Spleen (tissue), 11 donors: Measurements from ENCODE around the gene RAD51B. TPM values are rescaled to one million over a fixed set of nuclear protein-coding genes. Genes with fewer than 3 reads are reported as not detected.
"Not testable (repeated sequence)": the region's sequence is repeated elsewhere in the genome, so short reads cannot be mapped to it uniquely, and the experiment has no call there.

Experiments used
- DNase-seq: peaks from one replicate; pipeline ENCODE4 v3.0.0-alpha.2; 2020
- H3K27ac ChIP-seq, 8 donors: fragments of 200-600 bp; sonication (generic) in 7 of 8; 1 replicate in 4 of 8; 2 replicates in 4 of 8; pipeline versions ENCODE4 v1.5.0 to v1.8.0; 2016 to 2021; ENCODE audit warnings: inconsistent platforms in 4 of 8, mild to moderate bottlenecking in 4 of 8, moderate library complexity in 1 of 8
- H3K27me3 ChIP-seq, 7 donors: fragments of 200-600 bp; sonication (generic) in 6 of 7; replicated peaks in 1 of 7; 1 replicate in 4 of 7; 2 replicates in 3 of 7; pipeline versions ENCODE4 v1.5.0 to v1.8.0; 2016 to 2021; ENCODE audit warnings: inconsistent platforms in 3 of 7, mild to moderate bottlenecking in 1 of 7
- H3K36me3 ChIP-seq, 6 donors: fragments of 200-600 bp; sonication (generic) in 5 of 6; 1 replicate in 4 of 6; 2 replicates in 2 of 6; pipeline versions ENCODE4 v1.5.0 to v1.8.0; 2016 to 2021; ENCODE audit warnings: inconsistent platforms in 2 of 6
- H3K4me1 ChIP-seq, 6 donors: fragments of 200-600 bp; sonication (generic) in 5 of 6; 1 replicate in 3 of 6; 2 replicates in 3 of 6; pipeline versions ENCODE4 v1.5.0 to v1.8.0; 2016 to 2021; ENCODE audit warnings: inconsistent platforms in 3 of 6
- H3K4me3 ChIP-seq, 8 donors: fragments of 200-600 bp; sonication (generic) in 7 of 8; 1 replicate in 4 of 8; 2 replicates in 4 of 8; pipeline versions ENCODE4 v1.5.0 to v1.8.0; 2016 to 2021; ENCODE audit warnings: inconsistent platforms in 4 of 8, mild to moderate bottlenecking in 4 of 8, moderate library complexity in 2 of 8
- H3K9me3 ChIP-seq, 8 donors: fragments of 200-600 bp; sonication (generic) in 7 of 8; 1 replicate in 4 of 8; 2 replicates in 4 of 8; pipeline versions ENCODE4 v1.5.0 to v1.8.0; 2016 to 2021; ENCODE audit warnings: inconsistent platforms in 4 of 8
- POLR2A ChIP-seq, 3 donors: fragments of 450-650 bp; IDR thresholded peaks; one replicate each; pipeline ENCODE4 v1.5.1; 2017; ENCODE audit warnings: antibody characterized with exemption in 3 of 3, mild to moderate bottlenecking in 1 of 3
- POLR2AphosphoS5 ChIP-seq, 3 donors: sonication (generic); formaldehyde crosslinking; IDR thresholded peaks; one replicate each; pipeline ENCODE4 v1.5.1; 2017; ENCODE audit warnings: antibody characterized with exemption in 3 of 3
- WGBS, 5 donors: extraction: QIAGEN DNeasy Blood & Tissue Kit in 3 of 5; methylation state at CpG; one replicate each; pipeline versions ENCODE4 v1.1.5 to v1.1.7; 2013 to 2018; 5-methylcytosine and 5-hydroxymethylcytosine counted together
- intact Hi-C: fragments of 100-400 bp; cut with DNase I; formaldehyde crosslinking; loops from one replicate; pipeline ENCODE4 v1.15.0; 2023; ENCODE audit warnings: low total_unique reads
- polyA plus RNA-seq, 3 donors: library from polyadenylated mRNA; stranded (reverse); fragments of 200-250 nt; gene quantifications; one replicate each; pipeline ENCODE4 v1.2.1, GENCODE V29; 2013
- total RNA-seq, 7 donors: library from RNA; depleted of rRNA in 3 of 7; stranded (reverse); fragments of >200 nt in 3 of 7; fragmentation: NEBNext Ultra II Directional in 4 of 7; extraction: Animal tissue kit (Norgen Biotek cat#: 25700) in 4 of 7; gene quantifications; one replicate each; pipeline versions ENCODE4 v1.1.0 to v1.2.1, GENCODE V29; 2016 to 2021
- TF ChIP-seq, protein P1 (sequence below), 11 experiments: fragments of 200-600 bp in 7 of 11; fragments of 450-650 bp in 4 of 11; sonication (generic) in 4 of 11; IDR thresholded peaks in 8 of 11; conservative IDR thresholded peaks in 3 of 11; 1 replicate in 7 of 11; 2 replicates in 4 of 11; pipeline versions ENCODE4 v1.4.0 to v1.8.0; 2016 to 2021; ENCODE audit warnings: antibody characterized with exemption in 11 of 11, inconsistent platforms in 4 of 11, mild to moderate bottlenecking in 1 of 11
- donor health status: healthy with polysubstance abuse.
- donor health status: DM: no; HTN: no; CAD: no; lungs with moderate emphysema.
- donor health status: DM: no; HTN: no; CAD: no.
- donor health status: Bipolar disorder and iron deficiency.
- donor health status: healthy.
- donor health status: DM: no; HTN: no; CAD: no.
- donor health status: DM: yes; HTN: yes; CAD: no.

RAD51B gene
- total and polyA plus RNA-seq, 10 donors, result 4.2 to 43.7 (median 29.8) TPM

DNA sequence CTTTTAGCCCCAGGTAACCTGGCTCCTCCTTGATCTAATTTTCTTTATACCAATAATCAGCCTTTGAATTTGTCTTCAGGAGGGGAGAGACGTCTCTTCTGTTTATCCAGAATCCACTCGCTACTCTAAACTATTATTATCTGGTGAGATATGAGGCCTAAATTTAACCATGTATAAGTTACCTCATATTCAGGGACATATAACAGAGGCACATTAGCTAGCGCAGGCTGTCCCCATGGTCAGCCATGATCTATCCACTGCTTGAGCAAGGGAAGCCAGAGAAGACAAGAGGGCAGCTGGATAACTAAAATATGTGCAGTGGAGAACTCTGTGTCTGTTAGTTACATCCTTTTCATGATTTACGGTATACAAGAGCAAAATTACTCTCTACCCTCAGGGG is 481.0 kb downstream of the RAD51B start:
- peaks cover 0 to 13% (median 2%) of the 10 kb centered on the region in 8 donors for H3K9me3 ChIP-seq
- no peak overlapping the region for H3K27ac ChIP-seq
- no peaks in the 10 kb centered on the region for H3K27me3 ChIP-seq
- WGBS, 5 donors, result 92 to 95% (median 94%) methylated on average over 4 of the region's 4 CpGs
- H3K4me1 ChIP-seq, result peaks cover 4 to 28% (median 5%) of the 10 kb centered on the region in 6 donors
- no peak for DNase-seq
- no peaks in the 10 kb centered on the region for H3K36me3 ChIP-seq
- intact Hi-C loops, result no loop called here
- H3K4me3 ChIP-seq, result no peak overlapping the region
- TF ChIP-seq POLR2A (IDR thresholded peaks at IDR 0.05) (no peak), POLR2AphosphoS5 (IDR thresholded peaks at IDR 0.05) (no peak)
- TF ChIP-seq, protein P1, sequence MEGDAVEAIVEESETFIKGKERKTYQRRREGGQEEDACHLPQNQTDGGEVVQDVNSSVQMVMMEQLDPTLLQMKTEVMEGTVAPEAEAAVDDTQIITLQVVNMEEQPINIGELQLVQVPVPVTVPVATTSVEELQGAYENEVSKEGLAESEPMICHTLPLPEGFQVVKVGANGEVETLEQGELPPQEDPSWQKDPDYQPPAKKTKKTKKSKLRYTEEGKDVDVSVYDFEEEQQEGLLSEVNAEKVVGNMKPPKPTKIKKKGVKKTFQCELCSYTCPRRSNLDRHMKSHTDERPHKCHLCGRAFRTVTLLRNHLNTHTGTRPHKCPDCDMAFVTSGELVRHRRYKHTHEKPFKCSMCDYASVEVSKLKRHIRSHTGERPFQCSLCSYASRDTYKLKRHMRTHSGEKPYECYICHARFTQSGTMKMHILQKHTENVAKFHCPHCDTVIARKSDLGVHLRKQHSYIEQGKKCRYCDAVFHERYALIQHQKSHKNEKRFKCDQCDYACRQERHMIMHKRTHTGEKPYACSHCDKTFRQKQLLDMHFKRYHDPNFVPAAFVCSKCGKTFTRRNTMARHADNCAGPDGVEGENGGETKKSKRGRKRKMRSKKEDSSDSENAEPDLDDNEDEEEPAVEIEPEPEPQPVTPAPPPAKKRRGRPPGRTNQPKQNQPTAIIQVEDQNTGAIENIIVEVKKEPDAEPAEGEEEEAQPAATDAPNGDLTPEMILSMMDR (IDR thresholded peaks at IDR 0.05 in 8 of 11, conservative IDR thresholded peaks at IDR 0.05 in 3 of 11), result no peak

DNA sequence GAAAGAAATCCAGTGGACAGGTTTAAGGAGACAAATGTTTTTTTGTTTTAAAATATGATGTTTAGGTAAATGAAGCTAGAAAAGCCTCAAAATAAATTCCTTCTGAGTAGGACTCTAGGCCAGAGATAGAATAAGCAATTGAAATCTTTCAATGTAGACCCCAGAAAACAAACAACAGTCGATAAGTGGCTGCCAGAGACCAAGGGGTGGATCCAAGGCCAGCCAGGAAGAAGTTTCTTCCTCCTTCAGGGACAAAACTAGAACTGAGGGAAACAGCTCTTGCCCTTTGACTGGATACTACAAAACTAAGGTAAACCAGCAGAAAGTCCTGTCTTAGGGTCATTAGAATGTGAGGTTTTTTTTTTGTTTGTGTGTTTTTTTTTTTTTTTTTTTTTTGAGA is 481.6 kb downstream of the RAD51B start:
- Histone ChIP-seq H3K27me3 (no peaks in the 10 kb centered on the region), H3K9me3 (peaks cover 0 to 13% (median 2%) of the 10 kb centered on the region in 8 donors), H3K36me3 (no peaks in the 10 kb centered on the region), H3K4me1 (peaks cover 0 to 28% (median 6%) of the 10 kb centered on the region in 6 donors), H3K4me3 (no peak overlapping the region), H3K27ac (no peak overlapping the region)
- TF ChIP-seq, protein P1 (IDR thresholded peaks at IDR 0.05 in 8 of 11, conservative IDR thresholded peaks at IDR 0.05 in 3 of 11), result no peak
- TF ChIP-seq POLR2A (IDR thresholded peaks at IDR 0.05) (no peak), POLR2AphosphoS5 (IDR thresholded peaks at IDR 0.05) (no peak)
- DNase-seq, result no peak
- intact Hi-C loops, result no loop called here
- WGBS, 5 donors, result 53 to 79% (median 71%) methylated on average over 1 of the region's 1 CpG

DNA sequence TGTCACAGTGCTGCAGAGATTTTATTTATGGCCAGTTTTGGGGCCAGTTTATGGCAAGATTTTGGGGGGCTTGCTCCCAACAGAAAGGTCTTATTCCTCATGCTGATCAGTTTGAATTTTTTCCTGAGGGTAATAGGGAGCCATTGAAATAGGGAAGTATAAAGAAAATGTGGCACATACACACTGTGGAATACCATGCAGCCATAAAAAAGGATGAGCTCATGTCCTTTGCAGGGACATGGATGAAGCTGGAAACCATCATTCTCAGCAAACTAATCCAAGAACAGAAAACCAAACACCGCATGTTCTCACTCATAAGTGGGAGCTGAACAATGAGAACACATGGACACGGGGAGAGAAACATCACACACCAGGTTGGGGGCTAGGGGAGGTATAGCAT is 483.4 kb downstream of the RAD51B start:
- Histone ChIP-seq H3K4me1 (peaks cover 3 to 33% (median 12%) of the 10 kb centered on the region in 6 donors), H3K9me3 (peaks cover 0 to 13% (median 2%) of the 10 kb centered on the region in 8 donors)
- H3K27me3 ChIP-seq, H3K4me3 ChIP-seq, H3K27ac ChIP-seq, intact Hi-C loops, H3K36me3 ChIP-seq, DNase-seq: not testable (repeated sequence)
- WGBS, 5 donors, result 96 to 100% (median 98%) methylated on average over 2 of the region's 2 CpGs

DNA sequence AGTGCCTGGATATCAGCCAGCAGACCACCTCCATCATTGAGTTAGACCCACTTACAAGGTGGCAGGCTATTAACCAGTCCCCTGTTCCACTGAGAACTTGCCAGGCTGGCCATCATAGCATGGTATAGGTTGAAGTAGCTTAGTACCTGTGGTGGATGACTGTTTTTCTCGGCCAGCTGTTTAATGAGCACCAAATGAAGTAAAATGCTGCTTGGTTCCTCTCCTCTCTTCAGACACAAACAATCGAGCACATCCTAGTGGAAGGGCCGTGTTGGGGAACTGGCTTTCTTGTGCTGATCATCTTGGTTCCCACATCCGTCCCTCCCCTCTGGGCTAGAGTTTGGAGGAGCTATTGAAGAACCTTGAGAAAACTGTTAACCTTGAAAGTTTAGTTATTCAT is 486.2 kb downstream of the RAD51B start:
- peak overlapping the region in 3 of 8 donors; percentile 29 to 57 (median 29) for H3K27ac ChIP-seq
- H3K27me3 ChIP-seq, result no peaks in the 10 kb centered on the region
- TF ChIP-seq POLR2A (IDR thresholded peaks at IDR 0.05) (no peak), POLR2AphosphoS5 (IDR thresholded peaks at IDR 0.05) (no peak)
- TF ChIP-seq, protein P1 (IDR thresholded peaks at IDR 0.05 in 8 of 11, conservative IDR thresholded peaks at IDR 0.05 in 3 of 11), result no peak
- intact Hi-C loops, result no loop called here
- no peak overlapping the region for H3K4me3 ChIP-seq
- whole genome bisulfite sequencing, 5 donors, result 79 to 95% (median 84%) methylated on average over 4 of the region's 4 CpGs
- peaks cover 0 to 13% (median 2%) of the 10 kb centered on the region in 8 donors for H3K9me3 ChIP-seq
- no peaks in the 10 kb centered on the region for H3K36me3 ChIP-seq
- H3K4me1 ChIP-seq, result peaks cover 8 to 58% (median 30%) of the 10 kb centered on the region in 6 donors
- no peak for DNase-seq
